Activated CD8-positive, alpha-beta memory T cell treated with anti-CD3 and anti-CD28 coated beads for 4 hours (primary cell): ENCODE data around the gene LRRC3.
"Not testable (repeated sequence)": the region's sequence is repeated elsewhere in the genome, so short reads cannot be mapped to it uniquely, and the experiment has no call there.

Source experiments
- DNase-seq, 2 donors: peaks; one replicate each; pipeline ENCODE4 v3.0.0-alpha.2; 2020; ENCODE audit warnings: low read depth in 2 of 2

The LRRC3 gene

GRCh38 chr21:44454747-44455523 is at the start of gene LRRC3:
TSS of gene LRRC3 (plus strand) at chr21:44455510. CDS start at chr21:44456645, 1,135 bp downstream.
- peak; percentile 51 to 71 for DNase-seq

GRCh38 chr21:44405948-44406872 is 49.1 kb upstream of the LRRC3 start:
- no peak for DNase-seq

DNA sequence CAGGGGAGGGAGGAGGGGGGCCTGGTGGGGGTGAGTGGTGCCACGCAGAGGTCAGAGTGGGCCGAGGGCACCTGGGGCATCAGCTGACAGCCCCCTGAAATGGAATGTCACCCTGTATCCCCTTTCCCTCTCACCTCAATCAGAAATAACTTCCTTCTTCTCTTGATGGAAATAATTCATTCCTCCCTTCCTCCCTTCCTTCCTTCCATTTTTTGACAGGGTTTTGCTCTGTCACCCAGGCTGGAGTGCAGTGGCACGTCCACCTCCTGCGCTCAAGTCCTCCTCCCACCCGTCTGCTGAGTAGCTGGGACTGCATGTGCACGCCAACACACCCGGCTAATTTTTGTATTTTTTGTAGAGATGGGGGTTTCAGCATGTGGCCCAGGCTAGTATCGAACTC is 48.4 kb upstream of the LRRC3 start:
- no peak for DNase-seq

- DNase-seq: peak in 1 of 2 donors; percentile 15
Measured at GRCh38 chr21:44407493-44407892, 47.8 kb upstream of the LRRC3 start.

DNA sequence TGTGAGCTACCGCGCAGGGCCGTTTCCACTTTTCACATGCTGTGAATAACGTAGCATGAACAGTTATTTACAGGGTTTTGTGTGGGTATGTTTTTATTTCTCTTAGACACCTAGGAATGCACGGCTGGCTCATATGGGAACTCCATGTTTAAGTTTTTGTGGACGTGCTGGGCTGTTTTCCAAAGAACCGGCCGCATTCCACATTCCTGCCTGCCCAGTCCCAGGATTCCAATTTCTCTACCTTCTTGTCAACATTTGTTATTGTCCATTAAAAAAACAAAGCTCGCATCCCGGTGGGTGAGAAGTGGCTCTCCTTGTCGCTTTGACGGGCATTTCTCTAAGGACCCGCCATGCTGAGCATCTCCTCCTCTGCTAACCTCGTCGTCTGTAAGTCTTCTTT is 47.1 kb upstream of the LRRC3 start:
- DNase-seq: no peak

DNA sequence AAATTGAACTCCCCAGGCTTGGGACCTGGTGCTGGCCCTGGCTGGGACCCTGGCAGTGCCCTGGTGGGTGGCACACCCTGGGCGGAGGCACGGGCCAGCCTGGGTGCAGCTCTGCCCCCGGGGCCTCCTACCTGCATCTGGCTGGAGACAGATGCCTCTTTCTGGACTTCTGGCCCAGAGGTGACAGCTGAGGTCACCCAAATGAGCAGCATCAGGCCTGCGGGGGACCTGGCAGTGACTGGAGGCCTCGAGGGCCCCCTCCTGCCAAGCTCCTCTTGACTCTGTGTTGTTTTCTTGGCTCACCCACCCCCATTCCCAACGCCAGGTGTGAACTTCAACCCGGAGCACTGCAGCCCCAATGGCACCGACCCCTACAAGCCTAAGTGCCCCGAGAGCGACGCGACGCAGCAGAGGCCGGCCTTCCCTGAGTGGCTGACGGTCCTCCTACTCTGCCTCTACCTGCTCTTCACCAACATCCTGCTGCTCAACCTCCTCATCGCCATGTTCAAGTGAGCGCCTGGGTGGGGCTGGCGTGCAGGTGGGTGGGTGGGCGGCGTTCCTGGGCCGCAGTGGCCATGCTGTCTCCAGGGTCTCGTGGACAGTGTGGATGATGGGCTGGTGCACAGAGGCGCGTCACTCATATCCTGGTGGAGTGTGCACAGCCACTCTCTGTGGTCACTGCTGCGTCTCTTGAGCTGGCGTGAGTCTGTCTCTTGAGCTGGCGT is 41.6 kb upstream of the LRRC3 start:
- DNase-seq: no peak

DNA sequence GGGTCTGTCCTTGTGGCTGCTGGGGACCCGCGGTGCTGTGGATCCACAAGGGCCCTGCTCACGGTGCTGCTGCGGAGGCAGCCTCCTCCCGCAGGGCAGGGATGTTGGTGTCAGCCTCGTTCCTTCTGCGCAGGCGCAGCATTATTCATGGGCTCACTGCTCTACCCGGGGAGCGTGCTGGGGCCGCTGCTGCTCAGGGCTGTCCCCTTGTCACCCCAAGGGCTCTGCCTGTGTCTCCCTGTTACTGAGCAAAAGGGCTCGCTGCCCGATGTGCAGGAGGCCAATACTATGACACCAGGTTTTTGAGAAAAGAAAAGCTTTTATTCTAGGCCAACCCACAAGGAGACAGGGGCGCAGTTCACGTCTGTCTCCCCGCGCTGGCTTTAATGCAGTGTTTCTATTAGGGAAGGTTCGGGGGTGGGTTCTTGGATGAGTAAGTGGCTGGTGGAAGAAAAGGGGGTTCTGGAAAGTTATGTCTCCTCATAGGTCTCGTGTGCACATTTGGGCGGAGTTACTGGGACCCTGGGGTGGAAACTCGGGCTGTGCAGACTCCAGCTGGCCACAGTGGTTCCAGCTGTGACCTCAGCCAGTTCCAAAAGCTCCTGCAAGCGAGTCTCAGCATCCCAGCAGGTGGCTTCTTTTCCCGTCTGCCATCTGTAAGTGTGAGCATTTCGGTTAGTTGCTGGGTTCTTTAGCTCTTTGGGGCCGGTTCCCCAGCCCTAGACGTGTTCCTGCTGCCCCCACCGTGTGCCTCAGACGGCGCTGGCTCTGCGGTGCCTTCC is 40.8 kb upstream of the LRRC3 start:
- no peak for DNase-seq

DNA sequence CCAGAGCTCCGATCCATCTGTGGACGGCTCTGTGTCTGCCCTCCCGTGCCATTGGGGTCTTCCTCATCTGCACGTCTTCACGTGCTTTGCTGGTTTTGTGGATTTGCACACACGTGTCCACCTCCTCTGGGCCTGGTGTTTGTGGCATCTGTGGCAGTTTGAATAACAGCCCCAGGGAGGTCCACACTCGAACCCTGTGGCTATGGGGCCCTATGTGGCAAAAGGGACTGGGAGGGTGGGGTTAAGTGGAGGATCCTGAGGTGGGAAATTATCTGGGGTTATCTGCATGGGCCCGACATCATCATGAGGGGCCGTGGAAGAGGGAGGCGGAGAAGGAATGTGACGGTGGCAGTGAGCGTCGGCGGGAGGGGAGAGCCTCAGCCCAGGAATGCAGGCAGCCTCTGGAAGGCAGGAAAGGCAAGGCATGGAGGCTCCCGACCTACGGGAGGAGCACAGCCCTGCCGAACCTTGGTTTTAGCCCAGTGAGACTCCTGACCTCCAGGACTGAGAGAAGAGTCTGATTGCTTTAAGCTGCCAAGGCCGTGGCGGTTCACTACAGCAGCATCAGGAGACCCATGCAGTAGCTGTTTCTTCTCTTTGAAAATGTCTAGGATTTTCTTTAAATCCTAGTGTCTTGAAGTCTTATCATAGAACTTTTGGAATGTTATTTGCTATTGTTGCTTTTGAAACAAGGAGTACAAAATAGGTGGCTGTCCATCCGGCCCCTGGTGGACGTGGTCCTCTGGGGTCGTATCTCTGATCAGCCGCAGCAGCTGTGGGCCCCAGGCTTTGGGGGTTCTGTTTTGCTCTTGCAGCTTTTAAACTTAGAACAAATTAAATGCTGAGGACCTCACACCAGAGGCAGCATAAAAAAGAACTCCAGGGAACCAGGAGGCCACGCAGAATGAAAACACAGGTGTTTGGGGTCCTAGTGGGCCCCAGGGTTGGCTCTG is 40.0 kb upstream of the LRRC3 start:
- no peak for DNase-seq

GRCh38 chr21:44416193-44416592 is 39.1 kb upstream of the LRRC3 start:
- no peak for DNase-seq

GRCh38 chr21:44417621-44418107 is 37.6 kb upstream of the LRRC3 start:
- DNase-seq: not testable (repeated sequence)

DNA sequence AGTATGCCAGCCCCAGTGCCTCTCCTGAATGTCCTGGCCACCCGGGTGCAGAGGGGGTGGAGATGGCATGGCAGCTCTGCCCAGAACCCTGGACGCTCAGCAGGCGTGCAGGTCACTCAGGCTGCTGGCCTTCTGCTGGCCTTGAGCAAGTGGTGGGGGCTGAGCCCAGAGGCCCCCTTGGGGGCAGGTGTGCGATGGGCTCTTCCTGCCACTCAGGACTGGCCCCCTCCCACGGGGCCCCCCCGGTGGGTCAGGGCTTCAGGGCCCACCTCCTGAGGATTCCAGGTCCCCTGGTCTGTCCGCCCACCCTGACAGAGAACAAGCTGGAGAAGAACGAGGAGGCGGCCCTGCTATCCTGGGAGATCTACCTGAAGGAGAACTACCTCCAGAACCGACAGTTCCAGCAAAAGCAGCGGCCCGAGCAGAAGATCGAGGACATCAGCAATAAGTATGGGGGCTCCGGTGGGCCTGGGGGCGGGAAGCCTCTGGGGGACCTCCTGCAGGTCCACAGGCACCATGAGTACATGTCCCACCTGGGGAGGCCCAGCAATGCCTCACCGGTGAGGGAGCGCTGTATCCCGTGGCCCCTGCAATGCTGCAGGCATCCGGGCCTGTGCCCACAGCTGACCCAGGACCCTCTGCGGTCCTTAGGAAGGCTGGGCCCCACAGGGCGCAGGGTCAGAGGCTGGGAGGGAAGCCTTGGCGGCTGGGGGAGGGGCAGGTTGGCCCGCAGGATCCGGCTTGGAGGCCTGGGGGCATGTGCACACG is 37.0 kb upstream of the LRRC3 start:
- DNase-seq: no peak

- DNase-seq: no peak
Measured at GRCh38 chr21:44418876-44419230, 36.5 kb upstream of the LRRC3 start.

DNA sequence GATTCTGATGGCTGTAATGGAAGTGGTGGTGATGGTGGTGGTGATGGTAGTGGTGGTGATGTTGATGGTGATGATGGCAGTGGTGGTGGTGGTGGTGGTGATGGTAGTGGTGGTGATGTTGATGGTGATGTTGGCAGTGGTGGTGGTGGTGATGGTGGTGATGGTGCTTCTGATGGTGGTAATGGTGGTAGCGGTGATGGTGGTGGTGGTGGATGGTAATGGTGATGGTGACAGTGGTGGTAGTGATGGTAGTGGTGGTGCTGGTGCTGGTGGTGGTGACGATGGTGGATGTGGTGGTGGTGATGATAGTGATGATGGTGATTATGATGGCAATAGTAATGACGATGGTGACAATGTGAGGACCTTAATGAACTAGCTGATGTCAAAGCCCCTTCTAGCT is 35.6 kb upstream of the LRRC3 start:
- DNase-seq: no peak

DNA sequence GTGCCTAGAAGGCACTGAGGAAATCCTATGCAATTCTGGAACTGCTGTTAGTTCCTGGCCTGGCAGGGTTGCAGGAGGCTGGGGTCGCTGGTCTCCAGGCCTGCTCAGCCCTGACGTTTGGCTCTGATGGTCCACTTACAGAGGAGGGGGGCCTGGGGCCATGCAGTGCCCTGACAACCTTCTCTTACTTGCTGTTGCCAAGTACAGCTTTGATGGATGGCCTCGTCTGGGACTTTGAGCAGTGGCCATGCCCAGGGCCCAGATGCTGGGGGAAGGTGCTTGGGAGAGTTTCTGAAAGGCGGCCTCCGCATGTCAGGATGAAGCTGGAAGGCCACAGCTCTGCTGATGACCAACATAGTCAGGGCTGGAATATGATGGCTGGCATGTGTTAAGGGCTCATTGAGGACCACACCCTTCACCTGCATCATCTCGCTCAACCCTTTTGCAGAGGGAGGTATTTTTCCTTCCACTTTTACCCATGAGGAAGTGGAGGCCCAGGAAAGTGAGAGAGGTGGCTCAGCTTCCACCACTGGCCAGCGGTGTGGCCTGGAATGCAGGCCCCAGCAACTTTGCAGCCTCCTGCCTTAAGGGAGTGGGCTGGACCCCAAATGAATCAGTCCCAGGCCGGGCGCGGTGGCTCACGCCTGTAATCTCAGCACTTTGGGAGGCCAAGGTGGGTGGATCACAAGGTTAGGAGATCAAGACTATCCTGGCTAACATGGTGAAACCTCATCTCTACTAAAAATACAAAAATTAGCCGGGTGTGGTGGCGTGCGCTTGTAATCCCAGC is 34.7 kb upstream of the LRRC3 start:
- no peak for DNase-seq

DNA sequence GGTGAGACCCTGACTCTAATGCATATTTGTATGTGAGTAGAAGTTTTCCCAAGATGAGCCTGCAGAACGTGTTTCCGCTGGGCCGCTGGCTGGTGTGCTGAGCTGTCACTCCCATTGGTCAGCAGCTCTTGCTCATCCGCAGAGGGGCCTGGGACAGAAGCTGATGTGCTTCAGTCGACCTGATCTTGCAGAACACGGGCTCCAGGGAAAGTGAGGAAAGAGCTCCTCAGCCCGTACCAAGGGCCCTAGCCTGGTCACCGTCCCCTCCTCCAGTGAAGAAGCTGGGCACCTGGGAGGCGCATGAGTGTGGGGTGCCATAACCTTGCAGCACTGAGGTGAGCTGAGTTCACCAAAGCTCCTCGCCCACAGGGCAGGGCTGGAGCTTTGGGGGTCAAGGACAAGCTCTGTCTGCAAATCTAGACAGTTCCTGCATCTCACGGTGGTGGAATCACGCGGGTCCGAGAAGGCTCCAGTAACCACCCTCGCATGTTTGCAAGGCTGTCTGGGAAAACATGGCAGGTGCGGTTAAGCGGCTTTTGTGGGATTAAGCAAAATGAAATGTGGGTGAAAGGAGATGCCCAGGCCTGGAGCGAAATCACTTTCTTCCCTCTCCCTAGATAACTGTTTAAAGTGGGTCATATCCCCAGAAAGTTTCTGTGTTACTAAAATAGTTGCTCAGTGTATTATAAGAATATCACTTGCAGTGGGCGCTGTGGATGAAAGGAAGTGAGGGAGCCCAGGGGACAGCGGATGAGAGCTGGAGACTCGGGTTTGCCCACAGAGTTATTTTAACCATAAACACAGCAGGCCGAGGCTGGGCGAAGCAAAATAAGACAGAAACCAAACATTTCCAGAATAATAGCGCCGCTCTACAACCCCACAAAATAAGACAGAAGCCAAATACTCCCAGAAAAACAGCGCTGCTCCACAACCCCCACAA is 33.1 kb upstream of the LRRC3 start:
- DNase-seq: no peak

DNA sequence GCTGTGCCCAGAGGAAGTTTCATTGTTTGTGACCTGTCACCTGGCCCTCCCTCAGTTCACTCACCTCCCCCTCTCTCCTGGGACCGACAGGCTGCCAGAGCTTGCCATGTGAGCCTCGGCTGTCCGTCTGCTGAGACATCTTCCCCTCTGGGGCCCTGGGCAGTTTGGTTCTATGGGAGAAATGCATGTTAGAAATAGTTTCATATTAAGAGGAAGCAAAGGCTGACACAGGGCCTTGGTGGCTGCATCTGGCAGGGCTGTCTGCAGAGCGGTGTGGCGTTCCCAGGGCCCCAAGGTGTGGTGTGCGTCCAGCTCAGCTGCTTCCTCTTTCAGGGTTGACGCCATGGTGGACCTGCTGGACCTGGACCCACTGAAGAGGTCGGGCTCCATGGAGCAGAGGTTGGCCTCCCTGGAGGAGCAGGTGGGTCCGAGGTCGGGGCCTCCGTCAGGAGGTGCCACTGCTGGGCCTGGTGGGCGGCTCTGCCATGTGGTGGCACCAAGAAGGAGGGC is 31.9 kb upstream of the LRRC3 start:
- DNase-seq: no peak

GRCh38 chr21:44423941-44424607 is 31.2 kb upstream of the LRRC3 start:
- DNase-seq: no peak
